H1 (cell line): ENCODE measurements around the gene OR10R2. TPM values are rescaled to one million over a fixed set of nuclear protein-coding genes. Genes with fewer than 3 reads are reported as not detected.

ENCODE experiments used
- CTCF ChIA-PET: fragments of 300-600 bp; sonication (Branson Sonifier 250); formaldehyde crosslinking; loops from one replicate; lab custom pipeline; 2021; ENCODE audit not compliant: partially characterized antibody; lab: Charles Lee
- POLR2A ChIA-PET: fragments of 300-600 bp; sonication (Branson Sonifier 250); formaldehyde crosslinking; loops from one replicate; lab custom pipeline; 2021; ENCODE audit warnings: inconsistent platforms; ENCODE audit not compliant: partially characterized antibody; lab: Charles Lee
- DNase-seq, 2 experiments: peaks; one replicate each; pipeline versions ENCODE4 v3.0.0 to v3.0.0-alpha.2; 2010 to 2022; ENCODE audit warnings: low spot score in 2 of 2, low read depth in 1 of 2, mixed read lengths in 1 of 2
- FAIRE-seq: peaks from 2 replicates; lab custom pipeline; 2011; peaks lifted over from hg19 to GRCh38; lab: Jason Lieb, UNC
- H2AFZ ChIP-seq: 2 replicates; pipeline ENCODE4 v1.8.1; 2012; ENCODE audit warnings: low read length, inconsistent platforms
- H2AK5ac ChIP-seq: 2 replicates; pipeline ENCODE4 v1.6.1; 2013; ENCODE audit warnings: low read depth, low read length
- H2BK120ac ChIP-seq: replicated peaks from 2 replicates; pipeline ENCODE3; 2013; ENCODE audit warnings: low read depth, low read length, inconsistent platforms
- H2BK12ac ChIP-seq: 2 replicates; pipeline ENCODE4 v1.6.1; 2013; ENCODE audit warnings: low read depth, low read length
- H2BK15ac ChIP-seq: 2 replicates; pipeline ENCODE4 v1.6.1; 2013; ENCODE audit warnings: low read length
- H2BK20ac ChIP-seq: 2 replicates; pipeline ENCODE4 v1.6.1; 2013; ENCODE audit warnings: low read length
- H2BK5ac ChIP-seq: 2 replicates; pipeline ENCODE4 v1.6.1; 2013; ENCODE audit warnings: low read depth, low read length
- H3K14ac ChIP-seq: 2 replicates; pipeline ENCODE4 v1.6.1; 2013; ENCODE audit warnings: inconsistent platforms; ENCODE audit not compliant: insufficient read length
- H3K18ac ChIP-seq: 2 replicates; pipeline ENCODE4 v1.6.1; 2013; ENCODE audit warnings: low read length; ENCODE audit errors: extremely low read depth
- H3K23ac ChIP-seq: 2 replicates; pipeline ENCODE4 v1.6.1; 2013; ENCODE audit warnings: inconsistent platforms; ENCODE audit not compliant: insufficient read length
- H3K23me2 ChIP-seq: 2 replicates; pipeline ENCODE4 v1.6.1; 2013; ENCODE audit warnings: low read depth, low read length
- H3K27ac ChIP-seq: 2 replicates; pipeline ENCODE4 v1.6.1; 2011; ENCODE audit warnings: low read depth, low read length, inconsistent platforms
- H3K27me3 ChIP-seq, 4 experiments: replicated peaks in 1 of 4; 1 replicate in 1 of 4; 2 replicates in 3 of 4; pipeline versions ENCODE4 v1.6.1 to v1.8.1; 2011 to 2013; ENCODE audit warnings: low read length in 3 of 4, mild to moderate bottlenecking in 3 of 4, inconsistent platforms in 2 of 4, mixed read lengths in 2 of 4, moderate library complexity in 1 of 4; ENCODE audit not compliant: control insufficient read depth in 3 of 4, insufficient read depth in 3 of 4; ENCODE audit errors: extremely low read depth in 1 of 4
- H3K36me3 ChIP-seq, 4 experiments: 2 replicates each; pipeline versions ENCODE4 v1.6.1 to v1.8.1; 2011 to 2013; ENCODE audit warnings: mild to moderate bottlenecking in 4 of 4, low read length in 3 of 4, moderate library complexity in 2 of 4, control low read depth in 1 of 4, inconsistent platforms in 1 of 4; ENCODE audit not compliant: insufficient read depth in 4 of 4, control insufficient read depth in 2 of 4
- H3K4ac ChIP-seq: replicated peaks from 2 replicates; pipeline ENCODE3; 2013; ENCODE audit warnings: low read length, low read depth, mixed read lengths, inconsistent platforms; ENCODE audit not compliant: insufficient read length
- H3K4me1 ChIP-seq, 4 experiments: replicated peaks in 1 of 4; 1 replicate in 1 of 4; 2 replicates in 3 of 4; pipeline versions ENCODE4 v1.6.1 to v1.8.1; 2011 to 2013; ENCODE audit warnings: low read length in 3 of 4, inconsistent platforms in 2 of 4, mixed read lengths in 1 of 4; ENCODE audit not compliant: insufficient read depth in 4 of 4, control insufficient read depth in 3 of 4
- H3K4me2 ChIP-seq, 2 experiments: 2 replicates each; pipeline versions ENCODE4 v1.6.1 to v1.8.1; 2011 to 2013; ENCODE audit warnings: low read depth in 2 of 2, low read length in 2 of 2, control low read depth in 1 of 2, inconsistent platforms in 1 of 2, mild to moderate bottlenecking in 1 of 2; ENCODE audit not compliant: insufficient read depth in 1 of 2
- H3K4me3 ChIP-seq, 4 experiments: fragments of 200-600, 300-600 bp in 1 of 4; sonication (generic), shearing (Covaris generic), sonication (Bioruptor Twin) in 1 of 4; 2 replicates each; pipeline versions ENCODE4 v1.5.1 to v1.8.1; 2011 to 2016; ENCODE audit warnings: low read length in 4 of 4, low read depth in 3 of 4, control low read depth in 2 of 4, inconsistent platforms in 2 of 4, mild to moderate bottlenecking in 2 of 4, mixed read lengths in 1 of 4, moderate library complexity in 1 of 4; ENCODE audit not compliant: insufficient read depth in 2 of 4; ENCODE audit errors: extremely low read depth in 1 of 4
- H3K56ac ChIP-seq: replicated peaks from 2 replicates; pipeline ENCODE3; 2013; ENCODE audit warnings: low read depth, mild to moderate bottlenecking, mixed read lengths, low read length, inconsistent platforms; ENCODE audit not compliant: insufficient read length
- H3K79me1 ChIP-seq: 2 replicates; pipeline ENCODE4 v1.6.1; 2013; ENCODE audit warnings: low read depth, low read length, control low read depth
- H3K79me2 ChIP-seq, 2 experiments: 2 replicates each; pipeline versions ENCODE4 v1.6.1 to v1.8.1; 2012 to 2013; ENCODE audit warnings: low read length in 2 of 2, mild to moderate bottlenecking in 2 of 2, inconsistent platforms in 1 of 2; ENCODE audit not compliant: insufficient read depth in 2 of 2, control insufficient read depth in 1 of 2
- H3K9ac ChIP-seq, 4 experiments: replicated peaks in 1 of 4; 1 replicate in 1 of 4; 2 replicates in 3 of 4; pipeline versions ENCODE4 v1.6.1 to v1.8.1; 2011 to 2013; ENCODE audit warnings: low read depth in 3 of 4, low read length in 3 of 4, control low read depth in 2 of 4, mild to moderate bottlenecking in 2 of 4, moderate library complexity in 2 of 4, inconsistent platforms in 1 of 4; ENCODE audit errors: extremely low read depth in 1 of 4
- H3K9me3 ChIP-seq, 2 experiments: 2 replicates each; pipeline versions ENCODE4 v1.6.1 to v1.8.1; 2012 to 2013; ENCODE audit warnings: mild to moderate bottlenecking in 2 of 2, moderate library complexity in 2 of 2, control low read depth in 1 of 2, inconsistent platforms in 1 of 2, low read depth in 1 of 2, low read length in 1 of 2, mixed read lengths in 1 of 2; ENCODE audit not compliant: insufficient read depth in 2 of 2
- H4K20me1 ChIP-seq, 2 experiments: replicated peaks in 1 of 2; 2 replicates each; pipeline versions ENCODE3 to v1.8.1; 2011 to 2013; ENCODE audit warnings: inconsistent platforms in 2 of 2, low read length in 2 of 2, mild to moderate bottlenecking in 1 of 2; ENCODE audit not compliant: insufficient read depth in 2 of 2, control insufficient read depth in 1 of 2
- H4K5ac ChIP-seq: 2 replicates; pipeline ENCODE4 v1.6.1; 2013; ENCODE audit warnings: low read length, low read depth, mixed read lengths, inconsistent platforms; ENCODE audit not compliant: insufficient read length
- H4K8ac ChIP-seq: 2 replicates; pipeline ENCODE4 v1.8.0; 2013; ENCODE audit warnings: mild to moderate bottlenecking, moderate library complexity, low read length, inconsistent platforms; ENCODE audit not compliant: insufficient read depth; ENCODE audit errors: extremely low read depth
- H4K91ac ChIP-seq: replicated peaks from 2 replicates; pipeline ENCODE3; 2013; ENCODE audit warnings: low read length, mixed read lengths, inconsistent platforms; ENCODE audit not compliant: insufficient read length
- CHD2 ChIP-seq: IDR thresholded peaks from 2 replicates; pipeline ENCODE4 v1.6.1; 2012; ENCODE audit warnings: low read length, improper control_type of control experiment
- CREB1 ChIP-seq: IDR thresholded peaks from 2 replicates; pipeline ENCODE4 v1.6.1; 2012; ENCODE audit warnings: inconsistent platforms
- CTCF ChIP-seq, 3 experiments: IDR thresholded peaks; 1 replicate in 2 of 3; 2 replicates in 1 of 3; pipeline versions ENCODE4 v1.5.1 to v1.6.1; 2011; ENCODE audit warnings: low read length in 3 of 3, mild to moderate bottlenecking in 3 of 3, inconsistent platforms in 2 of 3, low read depth in 1 of 3, moderate library complexity in 1 of 3; ENCODE audit not compliant: insufficient read depth in 1 of 3; ENCODE audit errors: control extremely low read depth in 1 of 3
- JUND ChIP-seq: IDR thresholded peaks from 2 replicates; pipeline ENCODE4 v1.6.1; 2011; ENCODE audit warnings: mild to moderate bottlenecking, improper control_type of control experiment, low read length
- KDM5A ChIP-seq: fragments of 200-600 bp; IDR thresholded peaks from 2 replicates; pipeline ENCODE4 v1.7.1; 2012; ENCODE audit warnings: mild to moderate bottlenecking, low read length, inconsistent platforms, mixed read lengths
- NANOG ChIP-seq: IDR thresholded peaks from 2 replicates; pipeline ENCODE4 v1.6.1; 2011; ENCODE audit warnings: low read length, low read depth, mild to moderate bottlenecking, inconsistent platforms; ENCODE audit not compliant: insufficient read depth, poor library complexity, severe bottlenecking
- POLR2AphosphoS5 ChIP-seq: IDR thresholded peaks from 2 replicates; pipeline ENCODE4 v1.6.1; 2011; ENCODE audit warnings: low read depth, low read length
- RAD21 ChIP-seq, 2 experiments: IDR thresholded peaks in 1 of 2; conservative IDR thresholded peaks in 1 of 2; 2 replicates each; pipeline ENCODE4 v1.6.1; 2011; ENCODE audit warnings: low read depth in 2 of 2, low read length in 2 of 2, improper control_type of control experiment in 1 of 2, inconsistent platforms in 1 of 2, mild to moderate bottlenecking in 1 of 2, moderate library complexity in 1 of 2
- SP1 ChIP-seq: IDR thresholded peaks from 2 replicates; pipeline ENCODE4 v1.6.1; 2011; ENCODE audit warnings: low read depth, low read length
- SP2 ChIP-seq: IDR thresholded peaks from 2 replicates; pipeline ENCODE4 v1.6.1; 2012; ENCODE audit warnings: mild to moderate bottlenecking, low read length, inconsistent platforms
- TBP ChIP-seq: IDR thresholded peaks from 2 replicates; pipeline ENCODE4 v1.6.1; 2011; ENCODE audit warnings: low read depth, low read length, improper control_type of control experiment
- TCF12 ChIP-seq: IDR thresholded peaks from 2 replicates; pipeline ENCODE4 v1.6.1; 2011; ENCODE audit warnings: low read depth, mild to moderate bottlenecking, low read length
- WGBS, 2 experiments: shearing (Covaris generic) in 1 of 2; methylation state at CpG; one replicate each; pipeline versions ENCODE4 v1.1.6 to v1.1.7; 2013 to 2015; ENCODE audit warnings: low lambda C conversion rate in 2 of 2, mixed read lengths in 2 of 2, inconsistent platforms in 1 of 2, low coverage in 1 of 2, missing lambda C conversion rate in 1 of 2; ENCODE audit not compliant: insufficient replicate concordance in 2 of 2, insufficient coverage in 1 of 2, insufficient read length in 1 of 2; ENCODE audit errors: extremely low coverage in 1 of 2, missing lambda C conversion rate in 1 of 2; 5-methylcytosine and 5-hydroxymethylcytosine counted together
- polyA plus RNA-seq, 7 experiments: library from polyadenylated mRNA; depleted of rRNA in 3 of 7; stranded (reverse) in 5 of 7; unstranded in 2 of 7; fragments of >200 nt in 5 of 7; fragments of 200-250 nt in 2 of 7; gene quantifications; 1 replicate in 5 of 7; 2 replicates in 1 of 7; 4 replicates in 1 of 7; pipeline versions ENCODE4 v1.2.1 to v1.2.3, GENCODE V29; 2011 to 2013; ENCODE audit warnings: missing spikeins in 2 of 7, mixed read lengths in 2 of 7
- total RNA-seq: library from RNA; stranded (reverse); fragmentation: NEBNext Ultra II Directional; extraction: Animal tissue kit (Norgen Biotek cat#: 25700); gene quantifications from 2 replicates; pipeline ENCODE4 v1.2.1, GENCODE V29; 2021

The OR10R2 gene
- total and polyA plus RNA-seq, 2 of the 8 experiments (the other 6 are each of a cell fraction or from before 2014, with no cell fraction given) = not detected

- peak; percentile 68 for FAIRE-seq
- no peak overlapping the region for H4K5ac ChIP-seq
- no peaks in the 10 kb centered on the region for H3K4me1 ChIP-seq
- TF ChIP-seq CTCF (IDR thresholded peaks at IDR 0.05; ENCODE audit: control extremely low read depth in 1 of 3, insufficient read depth in 1 of 3, low read depth in 1 of 3, low read length in 3 of 3) (peak in 2 of 3 experiments; percentile 27 to 29; a peak in 2 of 4 replicates), JUND (no peak), RAD21 (IDR thresholded peaks at IDR 0.05 in 1 of 2, conservative IDR thresholded peaks at IDR 0.05 in 1 of 2; ENCODE audit: low read depth in 2 of 2, low read length in 2 of 2) (peak; percentile 50 to 58), TCF12 (no peak), NANOG (peak; percentile 25), SP2 (no peak), KDM5A (no peak), CHD2 (no peak), SP1 (no peak), POLR2AphosphoS5 (no peak), TBP (no peak), CREB1 (no peak)
Measured at GRCh38 chr1:158527190-158527815, 55.3 kb downstream of the OR10R2 start.

More at GRCh38 chr1:158527190-158527815, 55.3 kb downstream of the OR10R2 start:
- H3K27me3 ChIP-seq = no peaks in the 10 kb centered on the region
- H3K14ac ChIP-seq = no peak overlapping the region
- H3K23ac ChIP-seq = no peak overlapping the region
- no peaks in the 10 kb centered on the region for H3K9me3 ChIP-seq
- no peak overlapping the region for H4K91ac ChIP-seq
- H4K20me1 ChIP-seq = no peaks in the 10 kb centered on the region
- H3K56ac ChIP-seq = no peak overlapping the region
- H3K4me3 ChIP-seq = peak overlapping the region in 1 of 4 experiments; percentile 6; a peak in 1 of 8 replicates
- H3K27ac ChIP-seq = no peak overlapping the region
- H3K4me2 ChIP-seq = no peak overlapping the region
- ChIA-PET POLR2A (no interaction called here), CTCF (interaction anchor here (0.7 to 1.7 kb wide), 5 partner anchors 15 to 276 kb away, joined by 3 to 4 read pairs (median 3); no protein-coding TSS in a partner anchor)
- no peak overlapping the region for H2AFZ ChIP-seq
- no peak overlapping the region for H2BK5ac ChIP-seq
- no peak overlapping the region for H2BK12ac ChIP-seq
- no peaks in the 10 kb centered on the region for H3K36me3 ChIP-seq
- no peak overlapping the region for H2AK5ac ChIP-seq
- H2BK20ac ChIP-seq = no peak overlapping the region
- H3K4ac ChIP-seq = no peak overlapping the region
- no peak overlapping the region for H3K9ac ChIP-seq
- no peaks in the 10 kb centered on the region for H3K23me2 ChIP-seq
- no peaks in the 10 kb centered on the region for H3K79me1 ChIP-seq
- H3K79me2 ChIP-seq = no peaks in the 10 kb centered on the region
- no peak for DNase-seq
- no peak overlapping the region for H4K8ac ChIP-seq
- no peak overlapping the region for H2BK15ac ChIP-seq
- H2BK120ac ChIP-seq = no peak overlapping the region
- 35% methylated on average over 2 of the region's 2 CpGs; no CpG with 5 or more reads in 1 of the 2 experiments for WGBS, 2 experiments
- no peak overlapping the region for H3K18ac ChIP-seq
